Measurements from ENCODE around the gene RAPGEF3.
A peak's percentile ranks its signal among the peaks of the same experiment; 100 is the strongest.

The RAPGEF3 gene

DNA sequence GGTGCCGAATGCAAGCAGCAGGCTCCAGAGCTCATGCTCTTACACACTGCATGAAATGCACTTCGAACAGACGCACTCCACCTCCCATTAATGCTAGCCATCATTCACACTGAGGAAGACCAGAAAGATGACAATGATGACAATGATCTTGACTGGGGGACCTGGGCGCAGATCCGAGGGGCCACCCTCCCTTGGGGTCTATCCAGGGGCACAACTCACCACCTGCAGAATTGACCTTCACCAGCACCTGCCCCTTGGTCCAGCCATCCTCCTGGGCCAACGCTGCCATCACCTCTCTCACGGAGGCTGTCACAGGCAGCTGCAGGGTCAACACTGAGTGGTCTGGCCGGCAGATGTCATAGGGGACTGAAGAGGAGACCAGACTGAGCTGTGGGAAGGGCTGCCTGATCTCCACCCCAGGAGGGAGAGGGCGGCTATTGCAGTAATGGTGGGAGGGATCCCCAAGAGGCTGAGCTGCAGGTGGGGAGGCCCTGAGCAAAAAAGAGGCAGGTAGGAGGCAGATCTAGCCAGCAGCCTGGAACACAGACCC is 15.3 kb downstream of the RAPGEF3 start:
- DNase-seq (ENCODE audit: low read depth): no peak

DNA sequence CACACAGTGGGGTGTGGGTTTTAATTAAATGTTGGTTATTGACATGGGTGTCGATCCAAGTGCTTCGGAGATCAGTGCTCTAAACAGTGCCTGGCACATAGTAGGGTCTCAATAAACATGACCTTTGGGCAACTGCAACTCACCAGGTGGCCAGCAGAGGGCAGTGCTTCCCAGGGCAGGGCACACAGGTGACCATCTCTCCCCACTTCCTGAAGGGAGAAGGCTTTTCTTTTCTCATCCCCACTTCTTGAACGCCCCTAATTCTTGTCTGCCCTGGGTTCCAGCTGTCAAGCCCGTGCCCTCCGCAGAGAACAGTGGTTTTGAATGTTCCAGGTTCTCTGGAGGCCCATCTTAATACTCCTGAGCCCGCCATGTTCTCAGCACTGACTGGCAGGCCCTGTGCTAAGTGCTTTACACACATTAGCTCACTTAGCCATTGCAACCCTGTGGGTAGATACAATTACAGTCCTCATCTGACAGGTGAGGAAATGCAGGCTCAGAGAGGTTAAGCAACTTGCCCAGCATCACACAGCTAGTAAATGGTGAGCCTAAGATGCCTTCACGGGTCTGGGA is 16.3 kb downstream of the RAPGEF3 start:
- DNase-seq (ENCODE audit: low read depth): no peak

DNA sequence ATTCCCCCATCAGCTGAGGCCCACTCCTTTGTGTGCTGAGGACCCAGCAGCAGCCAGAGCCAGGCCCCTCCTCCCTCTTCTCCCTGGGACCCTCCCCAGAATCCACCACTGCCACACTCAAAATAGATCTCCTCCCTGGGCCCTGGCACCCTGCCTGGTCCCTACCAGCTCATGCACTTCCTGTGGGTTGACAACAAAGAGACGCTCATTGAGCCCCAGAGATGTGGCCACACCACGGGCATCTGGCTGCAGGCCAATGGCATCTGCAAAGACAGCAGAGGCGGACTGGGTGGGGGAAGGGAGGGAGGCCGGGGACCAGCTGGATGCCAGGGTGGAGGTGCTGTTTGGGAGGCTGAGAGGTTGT is 17.4 kb downstream of the RAPGEF3 start:
- DNase-seq (ENCODE audit: low read depth): no peak

DNA sequence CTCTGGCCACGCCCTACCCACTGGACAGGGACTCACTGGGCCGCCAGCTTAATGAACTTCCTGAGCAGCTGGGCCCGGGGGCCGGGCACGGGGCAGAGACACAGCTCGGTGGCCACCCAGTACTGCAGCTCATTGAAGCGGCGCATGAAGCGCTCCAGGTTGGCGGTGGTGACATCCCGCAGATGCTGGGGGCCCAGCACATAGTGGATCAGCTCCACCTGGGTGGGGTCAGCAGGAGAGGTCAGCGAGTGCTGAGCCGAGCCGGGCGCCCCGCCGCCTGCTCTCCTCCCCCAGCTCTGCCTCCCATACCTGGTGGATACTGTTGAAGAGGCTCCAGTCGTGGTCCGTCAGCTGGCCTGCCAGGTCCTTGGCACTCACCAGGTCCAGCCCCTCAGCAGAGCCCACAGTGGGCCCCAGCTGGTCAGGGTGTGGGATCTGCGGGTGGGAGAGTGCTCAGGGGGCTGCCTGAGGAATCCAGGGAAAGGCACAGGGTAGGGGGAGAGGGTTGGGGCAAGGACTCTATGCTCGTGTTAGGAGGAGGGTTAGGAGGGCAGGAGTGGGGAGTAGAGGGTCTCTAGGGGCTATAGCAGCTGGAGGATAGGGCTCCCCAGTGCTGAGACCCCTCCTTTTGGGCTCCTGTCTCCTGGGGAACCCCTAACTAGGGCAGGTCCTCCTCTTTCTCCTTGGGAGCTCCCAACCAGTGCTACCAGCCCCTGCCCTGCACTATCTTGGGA is 17.9 kb downstream of the RAPGEF3 start:
- no peak for DNase-seq (ENCODE audit: low read depth)

DNA sequence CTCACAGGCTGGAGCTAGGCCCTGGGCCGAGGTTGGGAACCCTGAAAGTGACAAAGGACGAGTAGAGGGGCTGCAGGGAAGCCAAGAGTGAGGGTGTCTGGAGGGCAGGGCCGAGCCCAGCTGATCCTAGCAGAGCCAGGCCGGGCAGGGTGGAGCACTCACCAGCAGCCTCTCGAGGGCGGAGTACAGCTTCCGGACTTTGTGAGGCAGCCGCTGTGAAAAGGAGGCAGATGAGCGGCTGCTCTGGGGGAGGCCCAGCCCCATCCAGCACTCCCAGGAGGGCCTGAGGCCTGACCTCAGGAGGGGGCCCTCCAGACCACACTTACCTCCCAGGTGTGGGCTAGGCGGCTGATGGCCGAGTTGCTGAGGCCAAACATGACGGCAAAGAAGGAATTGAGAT is 18.7 kb downstream of the RAPGEF3 start:
- no peak for DNase-seq (ENCODE audit: low read depth)

DNA sequence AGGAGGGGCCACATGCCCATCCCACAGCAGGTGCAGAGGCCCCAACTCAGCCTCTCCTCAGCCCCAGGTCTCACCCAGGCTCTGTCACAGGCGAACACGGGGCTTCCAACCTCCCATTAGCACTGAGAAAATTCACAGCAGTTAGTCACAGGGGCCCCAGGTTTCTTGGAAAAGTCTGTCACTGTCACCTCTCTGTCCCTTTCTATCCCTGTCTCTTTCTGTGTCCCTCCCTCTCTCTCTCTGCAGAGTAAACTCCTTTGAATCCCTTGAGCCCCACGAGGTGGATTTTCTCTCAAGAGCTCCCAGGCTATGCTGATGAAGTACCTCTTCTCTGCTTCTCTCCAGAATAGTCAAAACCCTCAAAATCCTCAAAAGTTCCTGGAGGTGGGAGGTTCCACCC is 19.4 kb downstream of the RAPGEF3 start:
- no peak for DNase-seq (ENCODE audit: low read depth)

DNA sequence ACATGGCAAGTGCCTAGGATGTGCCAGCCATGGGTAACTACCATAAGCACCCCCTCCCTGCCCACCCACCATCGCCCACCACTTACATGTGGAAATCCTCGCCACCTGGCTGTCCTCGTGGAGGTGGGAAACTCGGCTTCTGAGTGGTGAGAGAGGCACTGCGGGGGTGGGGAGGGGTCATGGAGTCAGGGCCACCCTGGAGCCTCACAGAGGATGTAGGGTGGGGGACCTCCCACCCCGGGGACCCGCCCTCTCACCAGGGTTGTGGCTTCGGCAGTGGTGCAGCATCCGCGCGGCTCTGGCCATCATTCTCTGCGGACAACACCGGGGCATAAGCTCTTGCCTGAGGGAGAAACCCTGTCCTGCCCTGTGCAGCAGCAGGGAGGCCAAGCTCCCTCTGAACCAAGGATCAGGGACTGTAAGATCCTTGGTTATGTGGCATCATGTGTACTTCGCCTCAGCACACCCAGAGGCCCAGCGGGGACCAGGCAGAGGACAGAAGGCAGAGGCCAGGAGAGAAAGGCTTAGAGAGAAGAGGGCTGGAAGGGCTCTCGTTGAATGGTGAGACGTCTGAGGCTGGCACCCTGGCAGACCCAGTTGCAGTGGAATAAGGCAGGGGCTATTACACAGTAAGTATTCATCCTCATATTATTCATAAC is 20.6 kb downstream of the RAPGEF3 start:
- DNase-seq (ENCODE audit: low read depth): no peak

DNA sequence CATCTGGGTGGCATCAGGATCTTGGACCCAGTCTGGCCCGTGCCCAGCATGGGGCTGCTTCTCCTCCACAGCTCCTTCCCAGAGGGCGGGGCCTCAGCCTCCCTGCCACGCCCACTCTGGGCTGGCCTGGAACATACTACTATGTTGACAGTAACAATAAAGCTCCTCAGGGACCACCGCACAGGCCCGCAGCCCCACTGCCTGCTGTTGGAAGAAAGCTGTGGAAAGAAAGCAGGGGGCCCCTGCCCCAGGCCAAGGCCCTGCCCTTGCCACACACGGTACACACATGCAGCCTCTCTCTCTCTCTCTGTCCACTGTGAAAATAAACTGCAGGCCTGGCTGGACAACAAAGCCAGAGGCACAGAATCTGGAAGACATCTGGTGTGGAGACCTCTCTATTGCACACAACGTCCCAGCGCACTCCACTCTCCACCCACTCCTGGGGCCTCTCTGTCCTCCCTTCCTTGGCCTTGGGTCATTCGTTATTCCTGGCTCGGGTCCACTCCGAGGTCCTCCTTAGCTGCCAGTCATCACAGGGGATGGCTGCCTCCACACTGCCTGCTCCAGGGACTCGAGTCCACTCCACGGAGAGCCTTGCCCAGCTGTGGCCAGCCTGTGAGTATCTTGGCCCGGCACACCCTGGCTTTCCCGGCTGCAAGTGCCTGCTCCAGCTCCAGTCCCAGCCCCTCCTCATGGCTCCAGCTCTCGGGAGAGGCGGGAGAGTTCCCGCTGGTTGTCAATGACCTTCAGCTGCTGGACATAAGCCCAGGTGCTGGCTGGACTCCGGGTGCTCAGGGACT is 21.6 kb downstream of the RAPGEF3 start:
- DNase-seq (ENCODE audit: low read depth): peak; percentile 43

DNA sequence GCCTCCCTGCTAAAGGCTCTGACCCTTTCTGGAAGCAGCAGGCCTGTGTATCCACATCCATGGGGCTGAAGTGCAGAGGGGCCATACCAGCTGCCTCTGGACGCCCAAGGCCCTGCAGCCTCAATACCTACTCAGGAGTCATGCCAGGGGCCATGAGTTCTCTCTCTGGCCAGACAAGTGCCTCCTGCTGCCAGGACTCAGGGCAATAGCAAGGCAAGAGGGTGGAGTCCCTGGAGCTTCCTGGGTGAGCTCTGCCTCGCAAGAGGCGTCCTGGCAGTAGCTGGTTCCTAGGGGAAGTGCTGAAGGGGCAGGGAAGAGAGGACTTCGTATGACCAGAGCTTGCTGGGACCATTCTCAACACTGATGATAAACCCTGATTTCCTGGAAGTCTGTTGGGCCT is 22.5 kb downstream of the RAPGEF3 start:
- DNase-seq (ENCODE audit: low read depth): no peak

DNA sequence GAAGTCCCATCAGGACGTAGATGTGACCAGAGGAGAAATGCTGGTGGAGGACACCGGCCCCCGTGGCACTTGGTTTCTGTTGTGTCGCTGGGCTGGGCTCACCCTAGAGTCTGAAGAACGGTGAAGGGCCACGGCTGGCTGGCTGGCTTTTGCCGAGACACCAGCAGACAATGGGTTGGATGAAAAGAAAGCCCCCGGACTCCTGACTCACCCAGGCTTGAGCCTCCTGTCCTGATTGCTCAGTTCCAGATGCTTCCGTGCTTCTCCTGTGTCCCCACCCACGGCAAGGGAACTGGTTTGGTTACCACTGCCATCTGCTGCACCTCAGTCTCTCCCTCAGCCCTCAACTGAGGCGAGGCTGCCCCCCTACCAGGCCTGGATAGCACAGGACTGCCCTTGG is 23.0 kb downstream of the RAPGEF3 start:
- no peak for DNase-seq (ENCODE audit: low read depth)

DNA sequence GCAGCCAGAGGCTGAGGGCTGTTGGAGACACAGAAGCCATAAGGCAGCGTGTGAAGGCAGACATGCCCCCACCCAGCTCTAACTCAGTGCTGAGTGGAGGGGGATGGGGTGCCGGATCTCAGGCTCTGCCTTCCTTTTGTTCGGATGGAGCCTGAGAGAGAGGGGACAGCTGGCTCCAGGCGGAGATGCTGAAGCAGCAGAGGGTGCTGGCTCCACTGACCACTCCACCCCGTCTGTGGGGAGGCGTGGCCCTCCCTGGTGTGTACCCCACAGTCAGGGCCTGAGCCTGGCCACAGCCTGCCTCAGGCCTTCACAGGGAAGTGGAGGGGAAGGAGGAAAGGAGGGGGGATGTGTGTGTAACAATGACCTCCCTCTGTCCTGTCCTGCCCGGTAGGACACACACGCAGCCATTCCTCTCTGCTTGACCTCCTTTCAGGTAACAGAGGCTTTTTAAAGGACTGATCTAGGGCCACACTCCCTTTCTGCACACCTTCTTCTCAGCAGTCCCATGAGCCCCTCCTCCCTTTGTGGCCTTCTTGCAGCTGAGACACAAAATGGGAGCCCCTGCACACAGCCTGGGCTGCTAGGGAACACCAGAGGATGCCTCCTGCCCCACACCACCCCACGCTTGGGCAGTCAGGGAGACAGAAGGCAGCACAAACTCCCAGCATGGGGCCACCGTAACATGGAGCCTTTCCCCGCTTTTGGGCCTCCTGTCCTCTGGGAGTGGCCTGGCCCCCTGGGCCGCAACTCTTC is 23.8 kb downstream of the RAPGEF3 start:
- DNase-seq (ENCODE audit: low read depth): no peak

DNA sequence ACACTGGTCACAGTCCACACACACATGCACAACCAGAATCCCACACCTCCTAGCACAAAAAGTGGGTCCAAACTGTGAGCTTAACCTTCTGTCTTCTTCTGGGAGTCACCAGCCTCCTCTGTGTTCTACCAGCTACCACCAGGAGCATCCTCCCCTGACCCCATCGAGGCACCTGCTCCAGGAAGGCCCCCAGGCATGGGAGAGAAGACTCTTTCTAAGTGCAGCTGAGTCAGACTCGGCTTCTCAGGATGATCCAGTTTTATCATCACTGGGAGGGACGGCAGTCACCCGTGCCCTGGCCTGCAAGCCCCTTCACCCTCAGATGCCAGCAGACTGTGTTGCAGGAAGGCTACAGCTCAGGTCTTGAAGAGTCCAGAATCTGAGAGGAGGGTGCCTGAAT is 25.5 kb downstream of the RAPGEF3 start:
- DNase-seq (ENCODE audit: low read depth): no peak

DNA sequence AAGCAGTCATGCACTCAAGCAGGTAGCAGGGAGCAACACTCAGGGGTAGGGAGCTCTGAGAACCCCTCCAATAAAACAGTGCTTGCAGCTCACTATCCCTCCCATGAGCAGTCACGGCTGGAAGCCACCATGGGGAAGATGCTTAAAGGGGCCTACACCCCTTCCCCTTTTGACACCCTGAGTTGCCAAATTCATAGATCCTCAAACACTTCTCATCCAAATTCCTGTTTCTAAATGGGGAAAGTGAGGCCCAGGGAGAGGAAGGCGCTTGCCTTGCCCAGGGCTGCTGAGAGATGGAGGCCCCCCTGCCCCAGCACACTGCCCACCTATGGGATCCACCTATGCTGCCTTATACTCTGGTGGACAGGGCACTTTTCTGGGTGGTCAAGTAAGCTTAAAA is 26.2 kb downstream of the RAPGEF3 start:
- DNase-seq (ENCODE audit: low read depth): no peak

DNA sequence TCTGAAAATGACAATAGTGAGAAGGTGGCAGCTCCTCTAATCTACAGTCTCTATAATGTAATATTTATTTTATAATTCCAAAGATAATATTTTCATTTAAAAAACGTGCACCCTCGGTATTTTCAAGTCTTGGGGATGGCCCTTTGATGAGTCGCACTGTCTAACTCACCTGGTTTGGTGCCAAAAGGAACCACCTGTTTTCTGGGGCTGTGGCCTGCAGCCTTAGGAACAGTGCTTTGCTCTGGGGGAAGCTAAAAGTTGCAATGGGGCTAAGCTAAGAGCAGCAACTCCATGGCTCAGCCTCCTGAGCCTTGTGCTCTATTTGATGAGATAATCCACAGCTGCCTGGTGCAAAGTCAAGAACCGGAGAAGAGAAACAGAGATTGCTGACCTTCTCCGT is 27.0 kb downstream of the RAPGEF3 start:
- DNase-seq (ENCODE audit: low read depth): no peak

DNA sequence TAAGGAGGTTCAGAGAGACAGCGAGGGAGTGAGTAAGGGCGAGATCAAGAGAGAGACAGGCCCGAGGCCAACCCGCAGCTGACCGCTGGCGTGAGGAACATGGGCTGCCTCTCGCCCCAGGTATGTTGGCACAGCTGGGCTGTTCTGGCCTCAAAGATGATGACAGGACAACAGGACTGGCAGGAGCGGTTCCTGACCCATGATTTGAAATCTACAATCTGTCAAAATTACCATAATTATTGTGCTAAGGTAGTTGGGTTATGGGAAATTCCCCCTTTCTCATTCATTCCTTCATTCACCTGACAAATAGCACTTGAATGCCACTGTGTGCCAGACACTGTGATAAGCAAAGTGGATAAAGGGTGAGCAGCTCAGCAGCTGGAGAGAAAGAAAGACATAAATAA is 28.3 kb downstream of the RAPGEF3 start:
- DNase-seq (ENCODE audit: low read depth): no peak

DNA sequence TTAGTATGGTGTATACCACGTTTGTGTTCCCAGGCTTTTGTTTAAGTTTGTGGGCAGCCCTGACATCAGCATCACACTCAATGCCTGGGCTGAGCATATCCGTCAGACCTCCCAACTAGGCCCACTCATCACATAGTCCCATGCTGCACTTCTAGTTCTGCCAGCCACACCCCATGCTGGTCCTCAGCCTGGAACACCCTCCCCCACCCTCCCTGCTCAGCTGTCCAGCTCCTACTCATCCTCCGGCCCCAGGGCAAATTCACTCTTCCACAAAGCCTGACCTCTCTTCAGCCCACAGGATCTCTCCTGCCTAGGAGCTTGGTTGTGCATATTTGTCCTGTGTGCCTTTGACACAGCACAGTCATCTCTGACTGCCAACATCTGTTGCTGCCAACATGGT is 29.4 kb downstream of the RAPGEF3 start:
- DNase-seq (ENCODE audit: low read depth): no peak

DNA sequence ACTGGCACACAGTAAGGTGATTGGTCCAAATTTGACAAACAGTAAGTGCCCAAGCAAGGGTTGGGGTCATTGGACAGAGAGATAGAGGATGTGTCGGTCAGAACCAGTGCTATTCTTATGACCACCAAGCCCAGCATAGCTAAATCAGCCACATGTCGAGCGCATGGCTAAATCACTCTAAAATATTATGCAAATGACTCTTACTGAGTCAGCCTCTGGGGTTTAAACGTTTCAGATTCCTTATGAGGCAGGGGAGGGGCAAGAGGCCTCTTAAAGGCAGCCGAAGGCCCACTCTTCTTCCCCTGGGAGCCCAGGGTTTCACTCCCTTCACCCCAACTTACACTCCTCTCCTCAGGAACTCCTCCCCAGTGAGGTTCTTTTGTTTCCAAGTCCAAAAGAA is 32.8 kb downstream of the RAPGEF3 start:
- DNase-seq (ENCODE audit: low read depth): peak; percentile 77

DNA sequence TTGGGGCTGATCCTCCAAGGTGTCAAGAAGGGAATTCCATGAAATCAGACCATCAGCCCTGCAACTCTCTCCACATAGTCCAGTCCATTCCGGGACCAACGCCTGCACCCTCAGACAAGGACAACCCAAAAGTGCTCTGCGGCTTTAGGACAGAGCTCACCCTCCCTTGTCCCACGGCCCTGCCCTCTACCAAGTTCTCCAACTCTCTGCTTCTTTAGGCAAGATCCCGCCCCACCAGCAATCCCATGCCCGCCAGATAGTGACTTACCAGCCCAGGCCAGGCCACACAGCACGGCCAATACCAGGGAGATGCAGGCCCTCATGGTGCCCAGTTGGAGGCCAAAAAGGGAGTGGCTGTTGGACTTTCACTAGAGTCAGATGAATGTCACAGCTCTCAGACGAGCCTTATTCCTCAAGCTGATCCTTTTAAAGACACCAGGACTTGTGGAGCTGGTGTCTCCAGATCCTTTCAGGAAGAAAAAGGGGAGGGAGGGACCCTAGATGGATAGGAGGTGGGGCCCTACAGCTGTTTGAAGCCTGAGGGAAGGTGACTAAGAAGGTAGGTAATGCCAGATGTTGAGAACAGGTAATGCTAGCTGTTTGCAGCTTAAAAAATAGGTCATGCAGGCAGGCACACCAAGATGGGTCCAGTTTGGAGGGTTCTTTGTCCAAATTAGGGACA is 33.4 kb downstream of the RAPGEF3 start, which contains the start of gene ENDOU:
Gene ENDOU, minus strand, starts transcription at position 400 of the 682 bp plus-strand sequence. Its CDS starts 77 bp downstream, at position 323.
- no peak for DNase-seq (ENCODE audit: low read depth)

DNA sequence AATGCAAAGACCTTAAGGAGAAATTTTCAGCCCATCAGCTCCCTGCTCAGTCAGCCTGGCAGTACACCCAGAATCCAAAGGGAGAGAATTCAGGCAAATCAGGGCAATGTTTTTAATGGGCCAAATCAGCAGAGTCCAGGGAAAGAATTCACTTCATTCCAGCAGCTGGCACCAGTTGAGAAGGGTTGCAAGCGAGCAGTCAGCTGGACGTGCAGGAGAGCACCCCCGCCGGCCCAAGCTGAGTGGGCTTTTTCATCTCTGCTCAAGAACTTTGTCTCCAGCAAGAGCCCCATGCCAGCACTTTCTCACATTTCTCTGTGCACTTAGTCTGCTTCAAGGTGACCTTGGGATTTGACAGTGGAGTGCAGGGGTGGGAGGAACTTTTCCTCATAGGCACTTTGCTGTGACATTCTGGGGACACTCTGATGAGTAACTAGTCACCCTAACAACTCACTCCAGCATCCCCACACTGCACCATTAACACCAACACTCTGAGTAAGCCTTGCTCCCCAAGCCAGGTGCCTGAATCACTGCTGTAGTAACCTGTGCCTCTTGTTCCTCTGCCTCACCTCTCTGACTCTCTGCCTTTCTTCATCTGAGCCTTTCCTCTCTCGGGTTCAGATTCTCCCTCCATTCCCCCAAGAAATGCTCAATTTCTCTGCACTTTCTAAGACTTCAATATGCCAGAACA is 35.6 kb downstream of the RAPGEF3 start:
- DNase-seq (ENCODE audit: low read depth): no peak

DNA sequence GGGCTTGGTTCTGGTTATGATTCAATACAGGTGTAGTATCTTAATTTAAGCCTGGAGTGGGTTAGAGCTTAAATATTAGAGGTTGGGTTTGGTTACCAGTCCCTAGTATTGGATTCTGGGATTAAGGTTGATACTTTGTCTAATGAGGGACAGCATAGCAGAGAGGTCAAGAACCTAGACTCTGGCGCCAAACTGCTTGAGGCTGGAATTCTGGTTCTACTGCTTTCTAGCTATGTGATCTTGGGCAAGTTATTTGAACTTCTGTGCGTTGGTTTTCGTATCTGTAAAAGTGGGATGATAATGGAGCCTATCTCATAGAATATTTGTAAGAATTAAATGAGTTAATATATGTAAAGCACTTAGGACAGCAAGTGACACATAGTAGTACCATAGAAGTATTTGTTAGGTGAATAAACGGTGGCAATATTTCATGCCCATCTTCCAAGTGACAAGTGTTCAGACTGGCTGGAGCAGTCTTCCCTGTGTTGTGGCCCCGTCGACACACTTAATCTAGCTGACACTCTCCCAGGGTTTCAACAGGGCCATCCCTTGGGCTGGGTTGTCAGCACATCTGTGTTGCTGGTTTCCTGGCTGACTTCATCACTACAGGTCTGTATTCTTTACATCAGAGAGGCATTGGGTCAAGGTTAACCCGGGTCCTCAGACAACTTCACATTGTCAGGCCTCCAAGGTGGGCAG is 36.4 kb downstream of the RAPGEF3 start:
- DNase-seq (ENCODE audit: low read depth): no peak

All from iris pigment epithelial cell (primary cell).